Measurements from ENCODE around the gene STOX2. TPM values are rescaled to one million over a fixed set of nuclear protein-coding genes. Genes with fewer than 3 reads are reported as not detected.

STOX2 gene
- total RNA-seq, 1 donor from 2014 or later, result not detected

DNA sequence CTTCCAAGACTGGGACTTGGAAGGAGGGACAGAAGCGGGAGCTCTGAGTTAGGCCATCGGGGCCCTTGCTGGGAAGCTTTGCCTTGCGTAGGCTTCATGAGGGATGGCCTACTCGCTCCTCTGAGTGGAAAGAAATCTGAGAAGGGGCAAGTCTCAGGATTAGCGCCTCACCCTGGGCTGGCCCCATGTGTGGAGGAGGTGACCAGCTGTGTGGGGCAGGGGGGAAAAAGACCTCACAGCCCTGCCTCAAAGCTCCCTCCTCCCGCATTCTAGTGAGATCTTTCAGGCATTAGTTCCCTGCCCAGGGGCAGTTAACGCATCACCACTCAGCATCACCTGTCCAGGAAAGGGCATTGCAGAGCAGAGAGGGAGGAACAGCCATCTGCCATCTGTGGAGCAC, 156.5 kb downstream of the STOX2 start:
- no peak overlapping the region for H3K4me3 Mint-ChIP-seq
- H3K36me3 Mint-ChIP-seq (ENCODE audit: low read depth), result no peaks in the 10 kb centered on the region
- intact Hi-C loops (cut with micrococcal nuclease), result no loop called here
- H3K27me3 Mint-ChIP-seq (ENCODE audit: insufficient read depth), result peaks cover 5% of the 10 kb centered on the region
- no peak for DNase-seq (ENCODE audit: low spot score)
- no peaks in the 10 kb centered on the region for H3K4me1 Mint-ChIP-seq (ENCODE audit: low read depth)
- H3K27ac Mint-ChIP-seq, result no peak overlapping the region
- no peaks in the 10 kb centered on the region for H3K9me3 Mint-ChIP-seq

DNA sequence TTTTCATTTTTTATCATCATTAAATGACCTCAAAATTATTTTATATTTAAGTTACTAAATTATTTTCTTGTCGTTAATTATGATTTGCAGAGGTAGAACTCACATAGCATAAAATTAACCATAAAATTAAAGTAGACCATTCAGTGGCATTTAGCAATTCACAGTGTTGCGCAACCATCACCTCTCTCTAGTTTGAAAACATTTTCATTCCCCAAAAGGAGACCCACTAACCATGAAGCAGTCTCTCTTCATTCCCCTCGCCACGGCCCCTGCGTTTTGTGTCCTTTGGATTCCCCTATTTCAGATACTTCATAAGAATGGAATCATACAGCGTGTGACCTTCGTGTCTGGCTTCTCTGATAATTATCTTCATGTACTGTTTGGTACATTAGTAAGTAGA, 157.7 kb downstream of the STOX2 start:
- H3K27ac Mint-ChIP-seq, result no peak overlapping the region

DNA sequence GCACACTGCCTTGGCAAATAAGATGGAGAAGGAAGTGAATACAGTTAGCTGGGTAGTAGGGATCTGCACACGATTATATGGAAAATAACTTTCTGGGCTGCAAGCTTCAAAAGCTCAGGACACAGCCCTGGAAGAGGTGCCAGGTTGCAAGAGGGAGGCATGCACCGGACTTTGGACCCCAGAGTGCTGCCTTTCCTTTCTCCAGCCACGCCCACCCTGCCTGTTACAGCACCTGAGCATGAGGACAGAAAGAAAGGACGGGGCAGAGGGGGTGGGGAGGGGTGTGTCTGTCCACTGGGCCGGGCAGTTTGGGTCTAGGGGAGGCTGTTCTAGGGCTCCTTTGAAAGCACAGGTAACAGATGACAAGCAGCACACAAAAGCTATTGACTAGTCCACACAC, 159.8 kb downstream of the STOX2 start:
- Mint-ChIP-seq H3K27me3 (ENCODE audit: insufficient read depth) (peaks cover 7% of the 10 kb centered on the region), H3K27ac (no peak overlapping the region), H3K4me1 (ENCODE audit: low read depth) (no peaks in the 10 kb centered on the region), H3K9me3 (no peaks in the 10 kb centered on the region), H3K4me3 (no peak overlapping the region), H3K36me3 (ENCODE audit: low read depth) (no peaks in the 10 kb centered on the region)
- DNase-seq (ENCODE audit: low spot score), result no peak
- intact Hi-C loops (cut with micrococcal nuclease), result no loop called here

More for the DNA sequence above, 157.7 kb downstream of the STOX2 start:
- no peak overlapping the region for H3K4me3 Mint-ChIP-seq
- H3K27me3 Mint-ChIP-seq (ENCODE audit: insufficient read depth), result peaks cover 7% of the 10 kb centered on the region
- no peak for DNase-seq (ENCODE audit: low spot score)
- intact Hi-C loops (cut with micrococcal nuclease), result no loop called here
- no peaks in the 10 kb centered on the region for H3K9me3 Mint-ChIP-seq
- H3K4me1 Mint-ChIP-seq (ENCODE audit: low read depth), result no peaks in the 10 kb centered on the region
- H3K36me3 Mint-ChIP-seq (ENCODE audit: low read depth), result no peaks in the 10 kb centered on the region

DNA sequence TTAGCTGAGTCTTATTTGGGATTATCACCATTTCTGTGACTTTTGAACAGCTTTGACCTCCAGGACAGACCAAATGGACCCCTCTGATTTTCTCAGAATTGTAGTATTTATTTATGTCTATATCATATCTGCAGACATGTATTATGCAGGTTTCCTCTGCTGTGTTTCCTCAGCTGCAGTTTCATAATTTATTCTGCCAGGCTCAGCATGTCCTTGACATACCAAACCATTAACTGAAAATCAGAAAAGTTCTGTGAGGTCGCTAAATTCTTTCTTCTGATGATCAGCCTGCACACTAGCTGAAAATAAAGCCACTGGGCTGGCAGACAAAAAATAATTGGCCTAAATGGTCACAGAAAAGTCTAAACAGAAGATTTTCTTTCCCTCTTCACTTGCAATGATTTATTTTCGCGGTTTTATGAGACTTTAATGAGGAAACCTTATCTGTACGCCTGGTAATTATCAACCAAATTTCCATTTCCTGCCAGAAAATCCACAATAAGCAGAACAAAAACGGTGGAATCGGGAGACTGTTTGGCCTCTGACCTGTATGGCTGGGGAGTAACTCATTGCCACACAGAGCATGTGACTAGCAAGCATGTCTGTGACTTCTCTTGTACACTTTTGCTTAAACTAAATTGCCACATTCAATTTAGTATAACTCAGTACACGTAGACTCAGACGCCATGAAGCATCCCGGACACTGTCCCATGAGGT, 161.6 kb downstream of the STOX2 start:
- no peak overlapping the region for H3K27ac Mint-ChIP-seq
- no peak overlapping the region for H3K4me3 Mint-ChIP-seq
- H3K4me1 Mint-ChIP-seq (ENCODE audit: low read depth), result no peaks in the 10 kb centered on the region
- H3K36me3 Mint-ChIP-seq (ENCODE audit: low read depth), result no peaks in the 10 kb centered on the region
- no peak for DNase-seq (ENCODE audit: low spot score)
- H3K27me3 Mint-ChIP-seq (ENCODE audit: insufficient read depth), result peaks cover 7% of the 10 kb centered on the region
- no peaks in the 10 kb centered on the region for H3K9me3 Mint-ChIP-seq
- intact Hi-C loops (cut with micrococcal nuclease), result no loop called here

DNA sequence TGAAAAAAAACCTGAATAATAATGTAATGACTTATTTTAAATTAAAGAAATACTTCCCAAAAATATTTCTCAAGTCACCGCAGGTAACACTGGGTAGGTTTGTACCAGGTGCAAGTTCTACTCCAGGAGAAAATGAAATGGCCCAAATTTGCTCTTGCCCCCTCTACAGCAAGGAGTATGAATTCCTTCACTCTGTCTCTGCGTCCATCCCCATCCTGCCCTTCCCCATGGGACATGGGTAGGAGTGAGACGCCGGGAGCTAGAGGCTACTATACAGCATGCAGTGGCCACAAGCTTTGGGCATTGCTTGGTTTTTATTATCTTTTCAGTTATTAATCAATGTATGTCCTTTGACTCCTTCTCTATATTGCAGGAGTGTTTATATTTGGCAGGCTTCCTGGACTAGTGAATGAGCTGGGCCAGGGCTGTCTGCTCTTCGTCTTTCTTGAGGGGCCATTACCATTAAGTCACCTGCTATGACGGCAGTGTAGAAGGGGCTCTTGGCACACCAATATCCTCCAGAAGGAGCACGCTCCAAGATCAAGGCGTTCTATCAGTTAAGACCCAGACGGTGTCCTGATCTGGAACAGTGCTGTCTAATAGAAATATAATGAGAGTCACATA, 162.9 kb downstream of the STOX2 start:
- Mint-ChIP-seq H3K4me3 (no peak overlapping the region), H3K9me3 (no peaks in the 10 kb centered on the region), H3K27me3 (ENCODE audit: insufficient read depth) (peaks cover 7% of the 10 kb centered on the region), H3K27ac (no peak overlapping the region), H3K4me1 (ENCODE audit: low read depth) (no peaks in the 10 kb centered on the region), H3K36me3 (ENCODE audit: low read depth) (no peaks in the 10 kb centered on the region)
- intact Hi-C loops (cut with micrococcal nuclease), result no loop called here
- DNase-seq (ENCODE audit: low spot score), result no peak

Other genes with a start within 250 kb of the STOX2 start
- gene RWDD4, start 246.1 kb upstream of the STOX2 start, total RNA-seq, result 23.9 and 24.2 TPM in 2 replicates
- 23.0 and 33.7 TPM in 2 replicates for gene TRAPPC11, start 246.0 kb upstream of the STOX2 start, total RNA-seq